CD8-positive, alpha-beta memory T cell (primary cell): ENCODE results near the gene HCK. TPM values are rescaled to one million over a fixed set of nuclear protein-coding genes. Genes with fewer than 3 reads are reported as not detected.
A peak's percentile ranks its signal among the peaks of the same experiment; 100 is the strongest.
"Not testable (repeated sequence)": the region's sequence is repeated elsewhere in the genome, so short reads cannot be mapped to it uniquely, and the experiment has no call there.

Experiments
- CTCF ChIA-PET: fragments of 350-600 bp; sonication (Branson Sonifier 250); formaldehyde crosslinking; loops from one replicate; lab custom pipeline; 2021; ENCODE audit warnings: antibody characterized with exemption; lab: Charles Lee
- POLR2A ChIA-PET: fragments of 350-600 bp; sonication (Branson Sonifier 250); formaldehyde crosslinking; loops from one replicate; lab custom pipeline; 2021; ENCODE audit warnings: antibody characterized with exemption; lab: Charles Lee
- DNase-seq, 5 donors: peaks; one replicate each; pipeline versions ENCODE4 v3.0.0 to v3.0.0-alpha.2; 2020 to 2022; ENCODE audit warnings: mixed read lengths in 1 of 5
- H3K27ac ChIP-seq: one replicate; pipeline ENCODE4 v1.7.0; 2013; ENCODE audit warnings: low read depth, mild to moderate bottlenecking, low read length, moderate library complexity
- H3K27me3 ChIP-seq: 2 replicates; pipeline ENCODE4 v1.7.0; 2013; ENCODE audit warnings: low read length, mild to moderate bottlenecking; ENCODE audit not compliant: insufficient read depth, poor library complexity, severe bottlenecking
- H3K36me3 ChIP-seq: 2 replicates; pipeline ENCODE4 v1.7.0; 2013; ENCODE audit warnings: mild to moderate bottlenecking, low read length, moderate library complexity; ENCODE audit not compliant: insufficient read depth
- H3K4me1 ChIP-seq: 2 replicates; pipeline ENCODE4 v1.7.0; 2013; ENCODE audit warnings: mild to moderate bottlenecking, low read length, moderate library complexity; ENCODE audit not compliant: insufficient read depth
- H3K4me3 ChIP-seq: 2 replicates; pipeline ENCODE4 v1.7.0; 2013; ENCODE audit warnings: mild to moderate bottlenecking, low read length
- H3K9me3 ChIP-seq: 2 replicates; pipeline ENCODE4 v1.7.0; 2013; ENCODE audit warnings: mild to moderate bottlenecking, low read length
- H3K27ac Mint-ChIP-seq, 8 donors: one replicate each; pipeline ENCODE4 v1.8.0; 2020 to 2021; ENCODE audit warnings: mixed read lengths in 8 of 8, mild to moderate bottlenecking in 6 of 8, inconsistent platforms in 3 of 8, moderate library complexity in 3 of 8
- H3K27me3 Mint-ChIP-seq, 2 donors: one replicate each; pipeline ENCODE4 v1.8.0; 2020 to 2021; ENCODE audit warnings: mixed read lengths in 2 of 2, mild to moderate bottlenecking in 1 of 2, moderate library complexity in 1 of 2
- H3K36me3 Mint-ChIP-seq, 3 donors: one replicate each; pipeline ENCODE4 v1.8.0; 2020 to 2021; ENCODE audit warnings: mixed read lengths in 3 of 3, inconsistent platforms in 1 of 3, mild to moderate bottlenecking in 1 of 3
- H3K4me1 Mint-ChIP-seq, 3 donors: one replicate each; pipeline ENCODE4 v1.8.0; 2020 to 2021; ENCODE audit warnings: mixed read lengths in 3 of 3, inconsistent platforms in 1 of 3, mild to moderate bottlenecking in 1 of 3
- H3K4me3 Mint-ChIP-seq, 7 donors: one replicate each; pipeline ENCODE4 v1.8.0; 2020 to 2021; ENCODE audit warnings: mixed read lengths in 7 of 7, mild to moderate bottlenecking in 6 of 7, moderate library complexity in 4 of 7, inconsistent platforms in 2 of 7
- H3K9me3 Mint-ChIP-seq, 5 donors: one replicate each; pipeline ENCODE4 v1.8.0; 2020 to 2022; ENCODE audit warnings: mixed read lengths in 5 of 5, mild to moderate bottlenecking in 3 of 5, moderate library complexity in 2 of 5, inconsistent platforms in 1 of 5
- polyA plus RNA-seq: library from polyadenylated mRNA; unstranded; fragments of 300-500 nt; fragmentation: Illumina TruSeq; gene quantifications from one replicate; pipeline ENCODE4 v1.2.3, GENCODE V29; 2021
- total RNA-seq, 2 experiments: library from RNA; stranded (reverse); gene quantifications; one replicate each; pipeline ENCODE4 v1.2.3, GENCODE V29; 2021

The HCK gene
- total and polyA plus RNA-seq, 3 experiments from 2014 or later, result 0.28 to 0.53 TPM; not detected in 1

GRCh38 chr20:32033316-32033715 is 18.7 kb upstream of the HCK start:
- Mint-ChIP-seq H3K27ac (no peak overlapping the region), H3K36me3 (no peaks in the 10 kb centered on the region), H3K4me1 (peaks cover 0 to 4% (median 3%) of the 10 kb centered on the region in 3 donors), H3K4me3 (no peak overlapping the region), H3K27me3 (peaks cover 15 to 66% of the 10 kb centered on the region in 2 donors), H3K9me3 (no peaks in the 10 kb centered on the region)
- Histone ChIP-seq H3K4me3 (no peak overlapping the region), H3K36me3 (no peaks in the 10 kb centered on the region), H3K9me3 (no peaks in the 10 kb centered on the region), H3K27me3 (peaks cover 5% of the 10 kb centered on the region), H3K27ac (no peak overlapping the region), H3K4me1 (no peaks in the 10 kb centered on the region)
- DNase-seq, result no peak
- ChIA-PET POLR2A (no interaction called here), CTCF (interaction anchor here (1.3 to 3.1 kb wide), 2 partner anchors 180 to 181 kb away, joined by 4 to 23 read pairs; no protein-coding TSS in a partner anchor)

GRCh38 chr20:32033721-32034120 is 18.3 kb upstream of the HCK start:
- H3K27ac Mint-ChIP-seq, H3K4me1 ChIP-seq, H3K9me3 ChIP-seq, H3K9me3 Mint-ChIP-seq, H3K36me3 ChIP-seq, H3K4me3 ChIP-seq, DNase-seq, H3K27me3 ChIP-seq, H3K36me3 Mint-ChIP-seq, H3K4me1 Mint-ChIP-seq, POLR2A ChIA-PET, H3K4me3 Mint-ChIP-seq, H3K27ac ChIP-seq: not testable (repeated sequence)
- H3K27me3 Mint-ChIP-seq, result peaks cover 16 to 65% of the 10 kb centered on the region in 2 donors
- CTCF ChIA-PET, result interaction anchor here (1.3 kb wide), 1 partner anchor 181 kb away, joined by 4 read pairs; no protein-coding TSS in a partner anchor

- H3K27me3 ChIP-seq, result peaks cover 8% of the 10 kb centered on the region
- CTCF ChIA-PET, result interaction anchor here (1.0 to 2.0 kb wide), 3 partner anchors 29 to 212 kb away, joined by 3 to 6 read pairs (median 4); no protein-coding TSS in a partner anchor
- no peaks in the 10 kb centered on the region for H3K9me3 Mint-ChIP-seq
Observed at GRCh38 chr20:32034581-32035425, 17.2 kb upstream of the HCK start.

DNA sequence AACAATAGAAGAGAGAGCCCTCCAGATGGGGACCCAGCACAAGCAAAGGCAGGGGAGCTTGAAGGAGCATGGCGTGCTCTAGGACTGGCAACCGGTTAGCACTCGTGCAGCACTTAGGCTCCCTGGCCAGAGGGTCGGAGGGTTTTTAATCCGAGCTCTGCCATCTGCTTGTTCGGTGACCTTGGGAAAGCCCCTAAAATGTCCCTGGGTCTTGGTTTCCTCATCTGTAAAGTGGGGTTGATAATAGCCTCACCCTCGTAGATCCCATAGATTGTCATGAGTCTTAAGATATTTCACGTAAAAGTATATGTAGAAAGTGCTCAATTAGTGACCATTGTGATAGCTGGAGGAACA is 16.6 kb upstream of the HCK start:
- H3K36me3 ChIP-seq, result no peaks in the 10 kb centered on the region
- no peaks in the 10 kb centered on the region for H3K36me3 Mint-ChIP-seq
- H3K4me1 Mint-ChIP-seq, result peaks cover 0 to 4% (median 3%) of the 10 kb centered on the region in 3 donors
- ChIA-PET POLR2A (no interaction called here), CTCF (interaction anchor here (2.0 kb wide), 1 partner anchor 213 kb away, joined by 6 read pairs; no protein-coding TSS in a partner anchor)
- H3K4me3 Mint-ChIP-seq, result no peak overlapping the region
- DNase-seq, result no peak
- H3K9me3 Mint-ChIP-seq, result no peaks in the 10 kb centered on the region
- H3K4me3 ChIP-seq, result no peak overlapping the region
- H3K9me3 ChIP-seq, result no peaks in the 10 kb centered on the region
- H3K4me1 ChIP-seq, result no peaks in the 10 kb centered on the region
- H3K27me3 Mint-ChIP-seq, result peaks cover 16 to 69% of the 10 kb centered on the region in 2 donors
- H3K27ac Mint-ChIP-seq, result no peak overlapping the region
- H3K27ac ChIP-seq, result no peak overlapping the region
- H3K27me3 ChIP-seq, result peaks cover 11% of the 10 kb centered on the region

More at GRCh38 chr20:32034581-32035425, 17.2 kb upstream of the HCK start:
- no peak overlapping the region for H3K4me3 Mint-ChIP-seq
- no peaks in the 10 kb centered on the region for H3K36me3 ChIP-seq
- H3K36me3 Mint-ChIP-seq, result no peaks in the 10 kb centered on the region
- POLR2A ChIA-PET, result no interaction called here
- peak overlapping the region in 1 of 8 donors; percentile 21 for H3K27ac Mint-ChIP-seq
- DNase-seq, result no peak
- H3K27ac ChIP-seq, result no peak overlapping the region
- no peaks in the 10 kb centered on the region for H3K4me1 ChIP-seq
- no peak overlapping the region for H3K4me3 ChIP-seq
- peaks cover 0 to 4% (median 3%) of the 10 kb centered on the region in 3 donors for H3K4me1 Mint-ChIP-seq
- H3K9me3 ChIP-seq, result no peaks in the 10 kb centered on the region
- H3K27me3 Mint-ChIP-seq, result peaks cover 16 to 70% of the 10 kb centered on the region in 2 donors

- no peaks in the 10 kb centered on the region for H3K9me3 ChIP-seq
- H3K27me3 ChIP-seq, result peaks cover 11% of the 10 kb centered on the region
- no peaks in the 10 kb centered on the region for H3K36me3 ChIP-seq
- Mint-ChIP-seq H3K4me3 (peak overlapping the region in 1 of 7 donors; percentile 39), H3K27ac (no peak overlapping the region), H3K9me3 (no peaks in the 10 kb centered on the region), H3K4me1 (peaks cover 0 to 4% (median 3%) of the 10 kb centered on the region in 3 donors), H3K36me3 (no peaks in the 10 kb centered on the region), H3K27me3 (peaks cover 21 to 77% of the 10 kb centered on the region in 2 donors)
- no peak overlapping the region for H3K27ac ChIP-seq
- CTCF ChIA-PET, result no interaction called here
- POLR2A ChIA-PET, result no interaction called here
- H3K4me1 ChIP-seq, result no peaks in the 10 kb centered on the region
- no peak for DNase-seq
- no peak overlapping the region for H3K4me3 ChIP-seq
Observed at GRCh38 chr20:32036252-32036651, 15.8 kb upstream of the HCK start.

DNA sequence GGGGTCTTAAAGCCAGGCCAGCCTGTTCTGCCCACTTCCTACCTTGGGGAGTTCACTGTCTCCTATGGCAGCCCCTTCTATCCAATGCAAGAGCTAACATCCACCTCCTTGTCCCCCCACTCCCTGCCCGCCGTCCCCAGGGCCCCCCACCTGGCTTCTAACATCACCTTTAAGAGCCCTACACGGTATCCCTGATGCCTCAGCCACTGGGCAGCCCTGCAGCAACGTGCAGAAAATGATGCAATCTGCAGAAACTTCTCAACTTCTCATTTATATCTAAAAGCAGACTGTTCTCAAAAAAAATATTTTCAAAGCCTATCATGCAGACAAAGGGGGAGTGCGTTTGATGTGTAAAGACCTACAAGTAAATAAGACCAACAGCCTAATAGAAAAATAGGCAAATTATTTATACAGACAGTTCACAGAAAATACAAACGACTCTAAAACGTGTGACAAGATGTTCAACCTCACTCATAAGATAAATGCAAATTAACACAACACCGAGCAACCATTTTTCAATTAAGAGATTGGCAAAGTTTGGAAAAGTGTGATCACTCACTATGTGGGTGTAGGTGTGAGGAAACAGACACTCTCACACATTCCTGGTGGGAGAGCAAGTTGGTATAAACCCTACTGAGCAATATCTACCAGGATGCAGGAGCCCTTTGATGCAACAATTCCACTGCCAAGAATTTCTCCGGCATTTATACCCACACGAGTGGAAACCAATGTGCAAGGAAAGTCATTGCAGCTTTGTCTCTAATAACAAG is 15.1 kb upstream of the HCK start:
- Histone ChIP-seq H3K9me3 (no peaks in the 10 kb centered on the region), H3K36me3 (no peaks in the 10 kb centered on the region), H3K27me3 (peaks cover 11% of the 10 kb centered on the region), H3K4me3 (no peak overlapping the region), H3K4me1 (no peaks in the 10 kb centered on the region), H3K27ac (no peak overlapping the region)
- no peaks in the 10 kb centered on the region for H3K36me3 Mint-ChIP-seq
- H3K4me1 Mint-ChIP-seq, result no peaks in the 10 kb centered on the region
- no peak for DNase-seq
- ChIA-PET POLR2A (no interaction called here), CTCF (interaction anchor here (1.1 kb wide), 1 partner anchor 214 kb away, joined by 3 read pairs; no protein-coding TSS in a partner anchor)
- H3K9me3 Mint-ChIP-seq, result no peaks in the 10 kb centered on the region
- peak overlapping the region in 1 of 7 donors; percentile 6 for H3K4me3 Mint-ChIP-seq
- peaks cover 23 to 77% of the 10 kb centered on the region in 2 donors for H3K27me3 Mint-ChIP-seq
- no peak overlapping the region for H3K27ac Mint-ChIP-seq

DNA sequence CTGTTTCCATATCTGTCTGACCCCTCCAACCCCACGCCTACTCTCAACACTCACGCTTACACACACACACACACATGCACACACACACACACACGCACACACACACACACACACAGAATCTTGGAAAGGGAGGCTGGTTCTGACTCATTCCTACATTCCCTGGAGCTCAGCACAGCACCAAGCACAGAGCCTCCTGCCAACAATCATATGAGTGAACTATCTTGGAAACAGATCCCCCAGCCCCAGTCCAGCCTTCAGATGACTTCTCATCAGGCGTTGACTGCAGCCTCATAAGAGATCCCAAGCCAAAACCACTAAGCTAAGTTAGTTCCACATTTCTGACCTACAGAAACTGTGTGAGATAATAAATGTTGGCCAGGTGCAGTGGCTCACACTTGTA is 14.1 kb upstream of the HCK start:
- H3K9me3 ChIP-seq, result no peaks in the 10 kb centered on the region
- Mint-ChIP-seq H3K4me1 (no peaks in the 10 kb centered on the region), H3K27me3 (peaks cover 23 to 78% of the 10 kb centered on the region in 2 donors), H3K27ac (no peak overlapping the region), H3K4me3 (no peak overlapping the region), H3K9me3 (no peaks in the 10 kb centered on the region), H3K36me3 (no peaks in the 10 kb centered on the region)
- H3K27ac ChIP-seq, result no peak overlapping the region
- H3K27me3 ChIP-seq, result peaks cover 11% of the 10 kb centered on the region
- POLR2A ChIA-PET, result no interaction called here
- CTCF ChIA-PET, result interaction anchor here (1.1 kb wide), 1 partner anchor 215 kb away, joined by 3 read pairs; no protein-coding TSS in a partner anchor
- DNase-seq, result no peak
- H3K4me1 ChIP-seq, result no peaks in the 10 kb centered on the region
- no peaks in the 10 kb centered on the region for H3K36me3 ChIP-seq
- no peak overlapping the region for H3K4me3 ChIP-seq
